ENCODE data around the gene POTEB3.
"Not testable (repeated sequence)": the region's sequence is repeated elsewhere in the genome, so short reads cannot be mapped to it uniquely, and the experiment has no call there.

The POTEB3 gene

GRCh38 chr15:21440399-21440798 is at the start of gene POTEB3:
TSS of gene POTEB3 (minus strand) at chr15:21440499. CDS start at chr15:21440011, 488 bp downstream.
- DNase-seq (ENCODE audit: low read depth), result not testable (repeated sequence)

GRCh38 chr15:21453683-21454082 is 13.4 kb upstream of the POTEB3 start:
- DNase-seq (ENCODE audit: low read depth), result not testable (repeated sequence)

- DNase-seq (ENCODE audit: low read depth), result not testable (repeated sequence)
These were observed 11.7 kb upstream of the POTEB3 start for GRCh38 chr15:21451920-21452563.

- DNase-seq (ENCODE audit: low read depth), result not testable (repeated sequence)
These were observed 11.2 kb upstream of the POTEB3 start for GRCh38 chr15:21451487-21451886.

- not testable (repeated sequence) for DNase-seq (ENCODE audit: low read depth)
These were observed 32.9 kb downstream of the POTEB3 start for GRCh38 chr15:21407366-21407765.

- DNase-seq (ENCODE audit: low read depth), result not testable (repeated sequence)
These were observed 38.8 kb downstream of the POTEB3 start for GRCh38 chr15:21401531-21401930.

- DNase-seq (ENCODE audit: low read depth), result not testable (repeated sequence)
These were observed 41.2 kb downstream of the POTEB3 start for GRCh38 chr15:21399111-21399510.

GRCh38 chr15:21398511-21398910 is 41.8 kb downstream of the POTEB3 start:
- not testable (repeated sequence) for DNase-seq (ENCODE audit: low read depth)

- DNase-seq (ENCODE audit: low read depth), result not testable (repeated sequence)
These were observed 42.6 kb downstream of the POTEB3 start for GRCh38 chr15:21397656-21398055.

- DNase-seq (ENCODE audit: low read depth), result not testable (repeated sequence)
These were observed 43.1 kb downstream of the POTEB3 start for GRCh38 chr15:21397186-21397585.

GRCh38 chr15:21385961-21386360 is 54.3 kb downstream of the POTEB3 start:
- DNase-seq (ENCODE audit: low read depth), result not testable (repeated sequence)

GRCh38 chr15:21383866-21384485 is 56.3 kb downstream of the POTEB3 start:
- not testable (repeated sequence) for DNase-seq (ENCODE audit: low read depth)

GRCh38 chr15:21373682-21374081 is 66.6 kb downstream of the POTEB3 start:
- not testable (repeated sequence) for DNase-seq (ENCODE audit: low read depth)

GRCh38 chr15:21369177-21369576 is 71.1 kb downstream of the POTEB3 start:
- not testable (repeated sequence) for DNase-seq (ENCODE audit: low read depth)

GRCh38 chr15:21368625-21369024 is 71.7 kb downstream of the POTEB3 start:
- DNase-seq (ENCODE audit: low read depth), result not testable (repeated sequence)
